Measurements from ENCODE around the gene FRS3. TPM values are rescaled to one million over a fixed set of nuclear protein-coding genes. Genes with fewer than 3 reads are reported as not detected.

The FRS3 gene
- total and polyA plus RNA-seq, 9 of the 15 experiments (the other 6 are each of a cell fraction or from before 2014, with no cell fraction given), result 0.03 to 3.7 (median 1.6) TPM

GRCh38 chr6:41759905-41760579, 19.7 kb downstream of the FRS3 start:
- Histone ChIP-seq H3K9me1 (ENCODE audit: control insufficient read depth, insufficient read depth, low read length) (no peaks in the 10 kb centered on the region), H3K9ac (ENCODE audit: insufficient read depth in 1 of 2, low read depth in 2 of 2, low read length in 2 of 2) (peak overlapping the region in 1 of 2 experiments; percentile 42; a peak in 1 of 4 replicates), H4K20me1 (replicated peaks; ENCODE audit: control insufficient read depth, insufficient read depth, low read length) (no peaks in the 10 kb centered on the region), H3K27ac (ENCODE audit: extremely low read depth, low read depth, low read length) (no peak overlapping the region), H3K27me3 (ENCODE audit: control insufficient read depth in 2 of 2, insufficient read depth in 2 of 2, low read length in 2 of 2) (peaks cover 26 to 66% of the 10 kb centered on the region in 2 experiments), H3K9me3 (replicated peaks; ENCODE audit: control insufficient read depth, insufficient read depth, low read depth, low read length) (no peaks in the 10 kb centered on the region), H3K36me3 (ENCODE audit: control insufficient read depth, insufficient read depth, low read length) (no peaks in the 10 kb centered on the region), H3K79me2 (ENCODE audit: control insufficient read depth, insufficient read depth, low read length) (no peaks in the 10 kb centered on the region), H3K4me2 (ENCODE audit: insufficient read depth, low read length) (no peak overlapping the region), H3K4me3 (no peak overlapping the region), H2AFZ (ENCODE audit: low read depth, low read length) (no peak overlapping the region), H3K4me1 (replicated peaks in 1 of 2; ENCODE audit: control insufficient read depth in 2 of 2, insufficient read depth in 2 of 2, low read length in 2 of 2) (peaks cover 0 to 7% of the 10 kb centered on the region in 2 experiments; a peak in 1 of 5 replicates)
- ATAC-seq, result peak; percentile 31
- no peak for DNase-seq (ENCODE audit: extremely low read depth in 1 of 4, low spot score in 3 of 4)
- WGBS (ENCODE audit: insufficient coverage, low coverage, missing lambda C conversion rate), result 4% methylated on average over 2 of the region's 2 CpGs
- no peak for FAIRE-seq
- ChIA-PET CTCF (ENCODE audit: low intra/inter-chr PET ratio) (no interaction called here), POLR2A (interaction anchor here (1.7 kb wide), 1 partner anchor 11 kb away, joined by 3 read pairs; no protein-coding TSS in a partner anchor)
- in situ Hi-C loops (cut with MboI), result no loop called here
- BruUV-seq (replicated peaks), result no TSS peak
- intact Hi-C loops (cut with micrococcal nuclease), result no loop called here
- TF ChIP-seq NCOR1 (IDR thresholded peaks at IDR 0.05), result no peak
- no peak for TF ChIP-seq USF1 (CRISPR knock-in tag; IDR thresholded peaks at IDR 0.05)
- TF ChIP-seq ZNF316 (IDR thresholded peaks at IDR 0.05), result no peak
- no peak for TF ChIP-seq ASH1L (IDR thresholded peaks at IDR 0.05; ENCODE audit: borderline replicate concordance, low read depth, partially characterized antibody)
- TF ChIP-seq CHAMP1 (IDR thresholded peaks at IDR 0.05), result no peak
- peak; percentile 17 for TF ChIP-seq RBM25 (IDR thresholded peaks at IDR 0.05; ENCODE audit: low read depth, low read length, severe bottlenecking)
- no peak for TF ChIP-seq TEAD1 (CRISPR knock-in tag; IDR thresholded peaks at IDR 0.05)
- TF ChIP-seq ZNF217 (CRISPR knock-in tag; IDR thresholded peaks at IDR 0.05), result no peak
- TF ChIP-seq ZEB2 (IDR thresholded peaks at IDR 0.05), result no peak

All from K562 (cell line).